GM12874 (cell line): ENCODE data around the gene EIF4G3.

ENCODE experiments used
- CTCF ChIP-seq: IDR thresholded peaks from 2 replicates; pipeline ENCODE4 v1.5.1; 2011; ENCODE audit warnings: low read depth, mild to moderate bottlenecking, control low read depth, low read length, moderate library complexity; ENCODE audit not compliant: insufficient read depth

EIF4G3 gene

GRCh38 chr1:20982316-20982715, 194.4 kb downstream of the EIF4G3 start:
- no peak for TF ChIP-seq CTCF

- TF ChIP-seq CTCF = no peak; the same call in 1 of the 2 replicates
Measured at GRCh38 chr1:20981915-20982314, 194.8 kb downstream of the EIF4G3 start.

GRCh38 chr1:20980051-20980450, 196.6 kb downstream of the EIF4G3 start:
- TF ChIP-seq CTCF = no peak

GRCh38 chr1:20978413-20978812, 198.3 kb downstream of the EIF4G3 start:
- TF ChIP-seq CTCF = no peak

- TF ChIP-seq CTCF = no peak
Measured at GRCh38 chr1:20975668-20976067, 201.0 kb downstream of the EIF4G3 start.

GRCh38 chr1:20974951-20975350, 201.7 kb downstream of the EIF4G3 start:
- no peak for TF ChIP-seq CTCF

- no peak for TF ChIP-seq CTCF
Measured at GRCh38 chr1:20974069-20974468, 202.6 kb downstream of the EIF4G3 start.

- no peak for TF ChIP-seq CTCF
Measured at GRCh38 chr1:20972855-20973254, 203.8 kb downstream of the EIF4G3 start.
